PC-3 (cell line): ENCODE results near the gene GRIK5. TPM values are rescaled to one million over a fixed set of nuclear protein-coding genes. Genes with fewer than 3 reads are reported as not detected.
A peak's percentile ranks its signal among the peaks of the same experiment; 100 is the strongest.

Experiments
- ATAC-seq: fragments of 200-7000 bp; cut with Tn5 transposase; 2 replicates; pipeline ENCODE4 v1.9.1; 2020; ENCODE audit warnings: mild to moderate bottlenecking, moderate library complexity
- BruUV-seq: library from RNA; stranded (reverse); fragments of 400-500 nt; replicated peaks from 2 replicates; lab custom pipeline; 2021; lab: Mats Ljungman, UMichigan
- CTCF ChIA-PET: fragments of 300-600 bp; sonication (Branson Sonifier 250); formaldehyde crosslinking; loops from one replicate; lab custom pipeline; 2022; ENCODE audit warnings: antibody characterized with exemption; lab: Charles Lee
- POLR2A ChIA-PET: fragments of 300-600 bp; sonication (Branson Sonifier 250); formaldehyde crosslinking; loops from one replicate; lab custom pipeline; 2022; ENCODE audit warnings: antibody characterized with exemption; ENCODE audit not compliant: unreplicated experiment; lab: Charles Lee
- DNase-seq: peaks from one replicate; pipeline ENCODE4 v3.0.0-alpha.2; 2015
- H2AFZ ChIP-seq: fragments of 300-600 bp; sonication (generic); 2 replicates; pipeline ENCODE4 v1.6.0; 2016; ENCODE audit warnings: antibody characterized with exemption, low read length
- H3F3A ChIP-seq: fragments of 300-600 bp; sonication (generic); one replicate; pipeline ENCODE4 v1.6.0; 2017; ENCODE audit warnings: antibody characterized with exemption, low read length, control low read depth, mild to moderate bottlenecking; ENCODE audit not compliant: unreplicated experiment
- H3K27ac ChIP-seq: fragments of 300-600 bp; sonication (generic); 2 replicates; pipeline ENCODE4 v1.5.1; 2016; ENCODE audit warnings: mild to moderate bottlenecking, low read length
- H3K27me3 ChIP-seq: fragments of 300-600 bp; sonication (generic); 2 replicates; pipeline ENCODE4 v1.6.1; 2016; ENCODE audit warnings: low read length, mixed read lengths
- H3K36me3 ChIP-seq: fragments of 300-600 bp; sonication (generic); 2 replicates; pipeline ENCODE4 v1.6.1; 2016; ENCODE audit warnings: low read depth, mixed run types, low read length, mixed read lengths
- H3K4me1 ChIP-seq: fragments of 300-600 bp; sonication (generic); 2 replicates; pipeline ENCODE4 v1.5.1; 2016; ENCODE audit warnings: low read length; ENCODE audit not compliant: insufficient read depth
- H3K4me2 ChIP-seq: fragments of 300-600 bp; sonication (generic); 2 replicates; pipeline ENCODE4 v1.6.0; 2016; ENCODE audit warnings: low read length
- H3K4me3 ChIP-seq: fragments of 300-600 bp; sonication (generic); 2 replicates; pipeline ENCODE4 v1.5.1; 2016; ENCODE audit warnings: mild to moderate bottlenecking, low read length, mixed read lengths
- H3K79me2 ChIP-seq: fragments of 300-600 bp; sonication (generic); 2 replicates; pipeline ENCODE4 v1.6.1; 2017; ENCODE audit warnings: low read length, mixed read lengths
- H3K9ac ChIP-seq: fragments of 300-600 bp; sonication (generic); 2 replicates; pipeline ENCODE4 v1.6.0; 2016; ENCODE audit warnings: mild to moderate bottlenecking, low read length
- H3K9me2 ChIP-seq: fragments of 300-600 bp; sonication (generic); replicated peaks from 2 replicates; pipeline ENCODE4 v1.6.1; 2016; ENCODE audit warnings: mixed run types, low read length, mixed read lengths
- H3K9me3 ChIP-seq: fragments of 300-600 bp; sonication (generic); 2 replicates; pipeline ENCODE4 v1.6.1; 2016; ENCODE audit warnings: low read length, mixed read lengths
- H4K20me1 ChIP-seq: fragments of 300-600 bp; sonication (generic); 2 replicates; pipeline ENCODE4 v1.6.1; 2016; ENCODE audit warnings: low read length, mixed read lengths
- EZH2 ChIP-seq: fragments of 300-600 bp; sonication (generic); IDR thresholded peaks from one replicate; pipeline ENCODE4 v1.6.1; 2017; ENCODE audit warnings: antibody characterized with exemption, mild to moderate bottlenecking, low read length; ENCODE audit not compliant: unreplicated experiment
- EZH2phosphoT487 ChIP-seq: fragments of 300-600 bp; sonication (generic); IDR thresholded peaks from 2 replicates; pipeline ENCODE4 v1.6.1; 2018; ENCODE audit warnings: mild to moderate bottlenecking, antibody characterized with exemption, low read length, borderline replicate concordance
- intact Hi-C: fragments of 100-400 bp; cut with micrococcal nuclease; formaldehyde crosslinking; loops from 2 replicates; pipeline ENCODE4 v1.9.0; 2023
- total RNA-seq: library from RNA; depleted of rRNA; stranded (reverse); fragments of >200 nt; gene quantifications from 2 replicates; pipeline ENCODE4 v1.2.3, GENCODE V29; 2014
- TF ChIP-seq, protein P1 (sequence below): fragments of 300-600 bp; sonication (generic); conservative IDR thresholded peaks from 2 replicates; pipeline ENCODE4 v1.5.1; 2017; ENCODE audit warnings: antibody characterized with exemption, low read depth, mild to moderate bottlenecking, low read length

The GRIK5 gene
- total RNA-seq, 1 experiment from 2014 or later = not detected

DNA sequence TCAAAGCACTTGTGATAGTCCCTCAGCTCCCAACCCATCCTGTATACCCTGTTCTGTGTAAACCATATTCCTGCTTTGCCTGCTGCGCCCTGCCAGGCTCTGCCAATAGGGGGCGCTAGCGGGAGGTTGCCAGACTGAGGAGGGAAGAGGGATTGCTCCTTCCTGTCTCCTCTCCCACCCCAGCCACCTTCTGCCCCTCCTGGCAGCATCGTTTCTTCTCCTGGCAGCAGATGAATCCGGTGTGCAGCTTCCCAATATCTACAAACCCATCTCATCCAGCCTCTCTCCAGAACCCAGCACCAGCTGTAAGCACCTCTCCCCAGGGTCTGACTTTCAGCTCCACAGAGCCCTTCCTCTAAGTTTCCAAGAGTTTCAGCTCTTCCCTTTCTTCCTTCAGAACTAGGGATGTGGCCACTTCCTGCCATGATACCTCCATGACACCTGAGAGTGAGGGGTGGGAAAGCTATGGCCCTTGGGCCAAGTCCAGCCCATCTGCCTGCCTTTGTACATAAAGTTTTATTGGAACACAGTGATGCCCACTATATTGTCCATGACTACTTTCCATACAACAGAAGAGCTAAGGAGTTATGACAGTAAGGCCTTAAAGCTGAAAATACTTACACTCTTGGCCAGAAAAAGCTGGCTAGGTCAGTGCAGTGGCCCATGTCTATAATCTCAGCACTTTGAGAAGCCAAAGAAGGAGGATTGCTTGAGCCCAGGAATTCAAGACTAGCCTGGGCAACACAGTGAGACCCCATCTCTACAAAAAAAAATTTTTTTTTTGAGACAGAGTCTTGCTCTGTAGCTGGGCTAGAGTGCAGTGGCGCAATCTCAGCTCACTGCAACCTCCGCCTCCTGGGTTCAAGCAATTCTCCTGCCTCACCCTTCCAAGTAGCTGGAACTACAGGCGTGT is 41.4 kb downstream of the GRIK5 start:
- TF ChIP-seq, protein P1, sequence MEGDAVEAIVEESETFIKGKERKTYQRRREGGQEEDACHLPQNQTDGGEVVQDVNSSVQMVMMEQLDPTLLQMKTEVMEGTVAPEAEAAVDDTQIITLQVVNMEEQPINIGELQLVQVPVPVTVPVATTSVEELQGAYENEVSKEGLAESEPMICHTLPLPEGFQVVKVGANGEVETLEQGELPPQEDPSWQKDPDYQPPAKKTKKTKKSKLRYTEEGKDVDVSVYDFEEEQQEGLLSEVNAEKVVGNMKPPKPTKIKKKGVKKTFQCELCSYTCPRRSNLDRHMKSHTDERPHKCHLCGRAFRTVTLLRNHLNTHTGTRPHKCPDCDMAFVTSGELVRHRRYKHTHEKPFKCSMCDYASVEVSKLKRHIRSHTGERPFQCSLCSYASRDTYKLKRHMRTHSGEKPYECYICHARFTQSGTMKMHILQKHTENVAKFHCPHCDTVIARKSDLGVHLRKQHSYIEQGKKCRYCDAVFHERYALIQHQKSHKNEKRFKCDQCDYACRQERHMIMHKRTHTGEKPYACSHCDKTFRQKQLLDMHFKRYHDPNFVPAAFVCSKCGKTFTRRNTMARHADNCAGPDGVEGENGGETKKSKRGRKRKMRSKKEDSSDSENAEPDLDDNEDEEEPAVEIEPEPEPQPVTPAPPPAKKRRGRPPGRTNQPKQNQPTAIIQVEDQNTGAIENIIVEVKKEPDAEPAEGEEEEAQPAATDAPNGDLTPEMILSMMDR = peak; percentile 61
- no peak for TF ChIP-seq EZH2
- TF ChIP-seq EZH2phosphoT487 = no peak
- DNase-seq (peak; percentile 9), ATAC-seq (no peak)
- POLR2A ChIA-PET = no interaction called here
- no TSS peak for BruUV-seq
- Histone ChIP-seq H3K9ac (no peak overlapping the region), H3K36me3 (no peaks in the 10 kb centered on the region; the same call in 1 of the 2 replicates), H3K9me3 (no peaks in the 10 kb centered on the region), H3K79me2 (no peaks in the 10 kb centered on the region), H3F3A (no peaks in the 10 kb centered on the region), H3K27ac (no peak overlapping the region), H3K4me1 (peaks cover 11% of the 10 kb centered on the region; the same call in 1 of the 2 replicates), H4K20me1 (no peaks in the 10 kb centered on the region), H3K4me3 (no peak overlapping the region), H3K4me2 (no peak overlapping the region), H3K27me3 (no peaks in the 10 kb centered on the region), H3K9me2 (no peaks in the 10 kb centered on the region), H2AFZ (no peak overlapping the region)
- CTCF ChIA-PET = no interaction called here
- intact Hi-C loops = no loop called here

- H4K20me1 ChIP-seq = no peaks in the 10 kb centered on the region
- no peaks in the 10 kb centered on the region for H3K9me3 ChIP-seq
- H3K4me1 ChIP-seq = no peaks in the 10 kb centered on the region
- H3F3A ChIP-seq = no peaks in the 10 kb centered on the region
- no peak overlapping the region for H2AFZ ChIP-seq
- no peak overlapping the region for H3K4me3 ChIP-seq
- no peak overlapping the region for H3K9ac ChIP-seq
- ATAC-seq (no peak), DNase-seq (no peak)
- TF ChIP-seq, protein P1 = no peak
- TF ChIP-seq EZH2 (no peak), EZH2phosphoT487 (no peak)
- H3K27ac ChIP-seq = no peak overlapping the region
- H3K4me2 ChIP-seq = no peak overlapping the region
- H3K27me3 ChIP-seq = no peaks in the 10 kb centered on the region
- intact Hi-C loops = no loop called here
- H3K36me3 ChIP-seq = no peaks in the 10 kb centered on the region; the same call in 1 of the 2 replicates
- ChIA-PET POLR2A (no interaction called here), CTCF (no interaction called here)
- H3K79me2 ChIP-seq = no peaks in the 10 kb centered on the region
- H3K9me2 ChIP-seq = no peaks in the 10 kb centered on the region
- BruUV-seq = no TSS peak
These were observed 45.3 kb downstream of the GRIK5 start for GRCh38 chr19:42024622-42025111.

DNA sequence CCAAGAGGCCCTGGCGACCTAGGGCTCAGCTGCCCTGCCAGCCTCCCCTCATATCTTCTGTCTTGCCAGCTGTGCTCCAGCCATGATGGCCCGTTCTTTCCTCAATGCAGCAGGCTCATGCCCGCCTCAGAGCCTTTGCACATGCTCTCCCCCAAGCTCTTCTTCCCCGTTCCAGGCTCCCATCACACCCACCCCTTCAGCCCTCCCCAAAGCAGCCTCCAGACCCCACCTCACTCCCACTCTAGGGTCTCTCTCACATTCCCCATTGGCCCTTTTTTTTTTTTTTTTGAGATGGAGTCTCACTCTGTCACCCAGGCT is 46.1 kb downstream of the GRIK5 start:
- ATAC-seq (no peak), DNase-seq (no peak)
- H3K9me2 ChIP-seq = no peaks in the 10 kb centered on the region
- CTCF ChIA-PET = no interaction called here
- 0 out of 2 replicates have a peak, but pooled peaks cover under 1% of the 10 kb centered on the region for H3K4me1 ChIP-seq
- no peaks in the 10 kb centered on the region for H3K9me3 ChIP-seq
- POLR2A ChIA-PET = no interaction called here
- H3K79me2 ChIP-seq = no peaks in the 10 kb centered on the region
- H3K4me3 ChIP-seq = no peak overlapping the region
- TF ChIP-seq, protein P1 = 0 out of 2 replicates have a peak, but pooled peaks have one; percentile 2
- no peak for TF ChIP-seq EZH2phosphoT487
- H3K27me3 ChIP-seq = no peaks in the 10 kb centered on the region
- H3F3A ChIP-seq = no peaks in the 10 kb centered on the region
- no peak overlapping the region for H3K9ac ChIP-seq
- H2AFZ ChIP-seq = no peak overlapping the region
- no TSS peak for BruUV-seq
- intact Hi-C loops = no loop called here
- H4K20me1 ChIP-seq = no peaks in the 10 kb centered on the region
- no peaks in the 10 kb centered on the region; the same call in 1 of the 2 replicates for H3K36me3 ChIP-seq
- H3K27ac ChIP-seq = no peak overlapping the region
- no peak overlapping the region for H3K4me2 ChIP-seq
